Activated T-cell treated with anti-CD3 and anti-CD28 coated beads, Interleukin-2, amount 50 U/mL, for 4 hours (primary cell): ENCODE measurements around the gene DGKG. TPM values are rescaled to one million over a fixed set of nuclear protein-coding genes. Genes with fewer than 3 reads are reported as not detected.

Experiments
- ATAC-seq, 2 donors: fragments of 200-7000 bp; cut with Tn5 transposase; one replicate each; pipeline ENCODE4 v1.10.0; 2021
- DNase-seq: peaks from one replicate; pipeline ENCODE4 v3.0.0-alpha.2; 2020
- H3K27me3 Mint-ChIP-seq: one replicate; pipeline ENCODE4 v1.8.0; 2021; ENCODE audit warnings: low read depth, mixed read lengths
- H3K36me3 Mint-ChIP-seq: one replicate; pipeline ENCODE4 v1.8.0; 2022; ENCODE audit warnings: mixed read lengths; ENCODE audit not compliant: insufficient read depth
- H3K4me1 Mint-ChIP-seq: one replicate; pipeline ENCODE4 v1.8.0; 2021; ENCODE audit warnings: low read depth, mixed read lengths
- H3K4me3 Mint-ChIP-seq: one replicate; pipeline ENCODE4 v1.8.0; 2021; ENCODE audit warnings: mild to moderate bottlenecking, moderate library complexity, mixed read lengths
- H3K9me3 Mint-ChIP-seq: one replicate; pipeline ENCODE4 v1.8.0; 2021; ENCODE audit warnings: mixed read lengths
- total RNA-seq, 3 donors: library from RNA; stranded (reverse); gene quantifications; one replicate each; pipeline ENCODE4 v1.2.1, GENCODE V29; 2021

The DGKG gene
- total RNA-seq, 3 donors from 2014 or later = 0.27 to 1.2 (median 0.40) TPM

DNA sequence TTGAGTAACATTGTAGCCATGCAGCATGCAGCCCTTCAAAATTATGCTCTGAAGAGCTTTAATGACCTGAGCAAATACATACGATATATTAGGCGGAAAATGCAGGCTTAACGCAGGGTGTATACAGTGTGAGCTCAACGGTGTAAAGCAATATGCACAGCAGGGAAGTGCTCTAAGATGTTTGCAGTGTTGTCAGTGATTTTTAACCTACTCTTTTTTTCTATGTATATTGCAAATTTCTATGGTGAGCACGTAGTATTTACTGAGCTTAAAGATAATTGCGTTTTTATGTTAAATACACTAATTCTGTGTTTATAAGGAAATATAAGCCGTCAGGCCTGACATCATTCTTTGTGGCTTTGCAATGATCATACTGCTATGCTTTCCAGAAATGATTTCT lies 42.1 kb downstream of the DGKG start:
- no peaks in the 10 kb centered on the region for H3K4me1 Mint-ChIP-seq
- ATAC-seq (no peak), DNase-seq (no peak)
- H3K9me3 Mint-ChIP-seq = no peaks in the 10 kb centered on the region
- H3K4me3 Mint-ChIP-seq = no peak overlapping the region
- peaks cover 5% of the 10 kb centered on the region for H3K27me3 Mint-ChIP-seq
- H3K36me3 Mint-ChIP-seq = no peaks in the 10 kb centered on the region

GRCh38 chr3:186318135-186318534 lies 43.9 kb downstream of the DGKG start:
- Mint-ChIP-seq H3K27me3 (peaks cover 3% of the 10 kb centered on the region), H3K9me3 (no peaks in the 10 kb centered on the region), H3K36me3 (no peaks in the 10 kb centered on the region), H3K4me1 (no peaks in the 10 kb centered on the region), H3K4me3 (no peak overlapping the region)
- DNase-seq (no peak), ATAC-seq (no peak)

- Mint-ChIP-seq H3K4me1 (no peaks in the 10 kb centered on the region), H3K27me3 (no peaks in the 10 kb centered on the region), H3K4me3 (no peak overlapping the region), H3K9me3 (no peaks in the 10 kb centered on the region), H3K36me3 (no peaks in the 10 kb centered on the region)
- DNase-seq = no peak
- ATAC-seq = no peak
Measured at GRCh38 chr3:186317478-186317877, 44.6 kb downstream of the DGKG start.

DNA sequence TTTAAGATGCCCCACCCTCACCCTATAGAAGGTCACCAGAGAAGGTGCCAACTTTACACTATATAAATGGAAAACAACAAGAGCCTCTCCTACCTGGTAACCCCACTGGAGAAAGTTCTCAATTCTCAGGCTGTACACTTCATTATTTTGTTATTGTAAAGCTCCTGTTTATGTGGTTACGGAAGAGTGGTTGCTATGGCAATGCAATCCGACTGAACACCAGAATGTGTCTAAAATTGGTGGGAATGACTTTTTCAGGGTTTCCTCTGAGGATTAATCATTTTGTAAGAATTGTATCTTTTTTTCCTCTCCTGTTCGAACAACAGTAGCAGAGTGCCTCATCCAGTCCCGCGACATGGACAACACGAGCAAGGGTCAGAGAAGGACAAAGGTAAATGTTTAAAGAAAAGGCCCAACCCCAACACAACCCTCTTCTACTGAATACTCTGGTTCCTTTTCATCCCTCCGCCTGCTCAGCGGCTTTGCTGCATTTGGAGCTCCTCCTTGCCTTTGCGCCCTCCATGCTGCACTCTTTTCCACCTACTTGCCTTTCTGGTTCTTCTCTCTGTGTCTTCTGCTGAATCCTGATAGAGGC lies 45.3 kb downstream of the DGKG start:
- H3K4me1 Mint-ChIP-seq = no peaks in the 10 kb centered on the region
- peaks cover 2% of the 10 kb centered on the region for H3K27me3 Mint-ChIP-seq
- ATAC-seq (no peak), DNase-seq (no peak)
- H3K36me3 Mint-ChIP-seq = no peaks in the 10 kb centered on the region
- no peak overlapping the region for H3K4me3 Mint-ChIP-seq
- H3K9me3 Mint-ChIP-seq = no peaks in the 10 kb centered on the region

DNA sequence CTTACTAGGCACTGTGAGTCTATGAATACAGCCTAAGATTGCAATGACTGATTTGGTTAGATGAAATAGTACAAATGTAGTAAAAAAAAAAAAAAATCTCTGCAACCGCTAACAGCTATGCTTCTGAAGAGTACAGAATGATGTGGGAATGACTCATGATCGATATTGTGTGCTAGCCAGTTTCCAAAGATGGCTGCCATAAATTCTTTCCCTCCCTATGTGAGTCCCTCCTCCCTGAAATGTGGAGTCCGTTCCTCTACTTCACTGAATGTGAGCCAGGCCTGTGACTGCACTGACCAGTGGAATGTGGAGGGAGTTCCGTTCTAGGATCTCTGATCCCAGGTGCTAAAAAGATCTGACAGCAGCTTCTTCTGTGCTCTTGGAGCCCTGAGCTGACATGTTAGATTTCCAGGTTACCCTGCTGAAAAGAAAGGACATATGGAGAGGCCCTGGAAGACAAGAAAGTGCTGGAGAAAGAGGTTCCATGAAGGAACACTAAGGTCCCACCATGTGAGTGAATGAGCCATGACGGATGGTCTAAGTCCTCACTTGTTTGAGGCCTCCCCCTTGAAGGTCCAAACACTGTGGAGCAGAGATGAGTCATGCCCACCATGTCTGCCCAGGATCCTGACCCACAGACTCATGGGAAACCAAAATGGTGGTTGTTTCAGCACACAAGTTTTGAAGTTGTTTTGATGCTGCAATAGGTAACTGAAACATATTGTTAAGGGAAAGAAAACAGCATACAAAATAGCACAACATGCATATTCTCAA lies 46.3 kb downstream of the DGKG start:
- H3K9me3 Mint-ChIP-seq = no peaks in the 10 kb centered on the region
- no peaks in the 10 kb centered on the region for H3K36me3 Mint-ChIP-seq
- no peaks in the 10 kb centered on the region for H3K4me1 Mint-ChIP-seq
- ATAC-seq (no peak), DNase-seq (no peak)
- H3K27me3 Mint-ChIP-seq = peaks cover 2% of the 10 kb centered on the region
- H3K4me3 Mint-ChIP-seq = no peak overlapping the region

DNA sequence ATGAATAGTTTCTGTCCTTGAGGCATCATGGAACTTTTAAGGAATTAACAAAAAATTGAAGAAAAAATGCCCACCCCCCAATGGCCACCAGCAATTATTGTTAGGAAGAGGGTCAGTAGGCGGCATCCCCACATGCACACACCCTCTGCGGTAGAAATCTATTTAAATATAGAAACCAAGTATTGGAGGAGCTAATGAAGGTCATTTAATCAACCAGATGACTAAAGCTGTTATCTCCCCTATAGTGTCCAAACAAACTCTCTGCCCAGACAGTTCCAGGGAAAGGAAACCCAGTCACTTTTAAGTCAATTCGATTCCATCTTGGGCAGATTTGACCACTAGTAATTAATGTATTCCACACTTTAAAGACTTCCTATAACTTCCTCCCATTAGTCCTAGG lies 47.1 kb downstream of the DGKG start:
- no peak for ATAC-seq
- H3K9me3 Mint-ChIP-seq = no peaks in the 10 kb centered on the region

GRCh38 chr3:186311441-186311840 lies 50.6 kb downstream of the DGKG start:
- ATAC-seq = no peak
- Mint-ChIP-seq H3K9me3 (peaks cover 4% of the 10 kb centered on the region), H3K4me1 (no peaks in the 10 kb centered on the region), H3K36me3 (no peaks in the 10 kb centered on the region), H3K4me3 (no peak overlapping the region), H3K27me3 (peaks cover 8% of the 10 kb centered on the region)
- DNase-seq = no peak

More for the DNA sequence above, 47.1 kb downstream of the DGKG start:
- no peak for DNase-seq
- Mint-ChIP-seq H3K27me3 (peaks cover 2% of the 10 kb centered on the region), H3K36me3 (no peaks in the 10 kb centered on the region), H3K4me1 (no peaks in the 10 kb centered on the region), H3K4me3 (no peak overlapping the region)

GRCh38 chr3:186308549-186308948 lies 53.5 kb downstream of the DGKG start:
- Mint-ChIP-seq H3K4me3 (no peak overlapping the region), H3K27me3 (peaks cover 8% of the 10 kb centered on the region), H3K36me3 (no peaks in the 10 kb centered on the region), H3K4me1 (no peaks in the 10 kb centered on the region), H3K9me3 (peaks cover 4% of the 10 kb centered on the region)
- no peak for DNase-seq
- no peak for ATAC-seq

DNA sequence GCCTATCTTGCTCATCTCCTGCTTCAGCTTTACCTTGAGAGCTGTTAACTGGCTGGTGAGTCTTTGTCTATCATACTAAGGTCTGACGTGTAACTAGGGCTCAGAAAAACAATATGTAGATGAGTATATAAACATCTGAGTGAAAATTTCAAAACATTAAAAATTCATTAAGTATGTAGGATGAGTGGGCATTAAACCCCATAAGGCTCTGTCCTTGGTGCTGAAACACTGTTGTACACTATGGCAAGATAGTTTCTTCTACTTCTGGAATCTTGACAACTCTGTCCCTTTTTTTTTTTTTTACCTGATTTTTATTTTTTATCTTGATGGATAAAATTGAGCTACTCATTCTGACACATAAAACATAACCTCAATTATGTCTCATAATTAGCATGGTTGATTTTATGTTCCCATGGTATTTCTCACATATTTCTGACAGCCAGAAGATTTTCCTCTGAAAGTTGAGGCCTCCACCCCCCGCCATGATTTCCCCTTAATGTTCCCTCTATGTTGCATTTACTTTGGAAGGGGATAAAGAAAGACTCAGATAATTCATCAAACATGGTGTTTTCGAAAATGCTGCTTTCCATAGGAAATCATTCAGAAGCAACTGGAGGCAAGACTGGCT lies 54.3 kb downstream of the DGKG start:
- H3K9me3 Mint-ChIP-seq = peaks cover 4% of the 10 kb centered on the region
- H3K36me3 Mint-ChIP-seq = no peaks in the 10 kb centered on the region
- no peak overlapping the region for H3K4me3 Mint-ChIP-seq
- H3K27me3 Mint-ChIP-seq = peaks cover 11% of the 10 kb centered on the region
- H3K4me1 Mint-ChIP-seq = no peaks in the 10 kb centered on the region
- ATAC-seq = no peak
- DNase-seq = no peak

- H3K9me3 Mint-ChIP-seq = peaks cover 4% of the 10 kb centered on the region
- no peaks in the 10 kb centered on the region for H3K36me3 Mint-ChIP-seq
- no peaks in the 10 kb centered on the region for H3K4me1 Mint-ChIP-seq
- no peak overlapping the region for H3K4me3 Mint-ChIP-seq
- ATAC-seq (no peak), DNase-seq (no peak)
- H3K27me3 Mint-ChIP-seq = peaks cover 9% of the 10 kb centered on the region
Measured at GRCh38 chr3:186305286-186305685, 56.7 kb downstream of the DGKG start.

GRCh38 chr3:186303965-186304364 lies 58.1 kb downstream of the DGKG start:
- H3K4me3 Mint-ChIP-seq = no peak overlapping the region
- DNase-seq (no peak), ATAC-seq (no peak)
- peaks cover 1% of the 10 kb centered on the region for H3K9me3 Mint-ChIP-seq
- no peaks in the 10 kb centered on the region for H3K4me1 Mint-ChIP-seq
- peaks cover 6% of the 10 kb centered on the region for H3K27me3 Mint-ChIP-seq
- no peaks in the 10 kb centered on the region for H3K36me3 Mint-ChIP-seq

DNA sequence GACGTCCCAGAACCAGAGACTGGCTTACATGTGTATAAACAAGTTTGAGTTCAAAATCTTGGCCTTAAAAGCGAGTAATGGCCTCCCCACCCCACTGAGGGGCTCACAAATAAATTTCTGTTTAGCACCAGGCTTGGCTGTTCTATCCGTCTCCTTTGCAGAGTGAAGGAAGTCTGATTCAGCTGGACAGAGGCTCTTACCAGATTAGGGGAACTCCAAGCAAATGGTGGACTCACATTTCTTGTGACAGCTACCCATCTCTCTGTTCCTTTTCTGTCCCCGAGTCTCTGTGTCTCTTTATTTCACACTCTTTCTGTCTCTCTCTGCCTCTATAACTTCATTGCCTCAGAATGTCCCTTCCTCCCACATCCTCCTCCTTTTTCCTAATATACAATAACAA lies 62.7 kb downstream of the DGKG start:
- Mint-ChIP-seq H3K4me3 (no peak overlapping the region), H3K9me3 (no peaks in the 10 kb centered on the region), H3K4me1 (no peaks in the 10 kb centered on the region), H3K36me3 (no peaks in the 10 kb centered on the region), H3K27me3 (peaks cover 3% of the 10 kb centered on the region)
- DNase-seq (no peak), ATAC-seq (no peak)

GRCh38 chr3:186298876-186299275 lies 63.2 kb downstream of the DGKG start:
- ATAC-seq (no peak), DNase-seq (no peak)
- Mint-ChIP-seq H3K9me3 (no peaks in the 10 kb centered on the region), H3K27me3 (peaks cover 3% of the 10 kb centered on the region), H3K36me3 (no peaks in the 10 kb centered on the region), H3K4me3 (no peak overlapping the region), H3K4me1 (no peaks in the 10 kb centered on the region)

GRCh38 chr3:186290796-186291195 lies 71.2 kb downstream of the DGKG start:
- H3K9me3 Mint-ChIP-seq = no peaks in the 10 kb centered on the region
- no peaks in the 10 kb centered on the region for H3K4me1 Mint-ChIP-seq
- no peak overlapping the region for H3K4me3 Mint-ChIP-seq
- no peaks in the 10 kb centered on the region for H3K36me3 Mint-ChIP-seq
- no peak for ATAC-seq
- H3K27me3 Mint-ChIP-seq = peaks cover 7% of the 10 kb centered on the region
- no peak for DNase-seq

GRCh38 chr3:186287711-186288110 lies 74.3 kb downstream of the DGKG start:
- H3K27me3 Mint-ChIP-seq = peaks cover 7% of the 10 kb centered on the region
- H3K9me3 Mint-ChIP-seq = no peaks in the 10 kb centered on the region
- H3K36me3 Mint-ChIP-seq = no peaks in the 10 kb centered on the region
- ATAC-seq (no peak), DNase-seq (no peak)
- H3K4me3 Mint-ChIP-seq = no peak overlapping the region
- no peaks in the 10 kb centered on the region for H3K4me1 Mint-ChIP-seq
